ENCODE results near the gene SLC39A3. TPM values are rescaled to one million over a fixed set of nuclear protein-coding genes. Genes with fewer than 3 reads are reported as not detected.

The SLC39A3 gene
- total and polyA plus RNA-seq, 2 of the 8 experiments (the other 6 are each of a cell fraction or from before 2014, with no cell fraction given) = 33.0 to 52.9 TPM

DNA sequence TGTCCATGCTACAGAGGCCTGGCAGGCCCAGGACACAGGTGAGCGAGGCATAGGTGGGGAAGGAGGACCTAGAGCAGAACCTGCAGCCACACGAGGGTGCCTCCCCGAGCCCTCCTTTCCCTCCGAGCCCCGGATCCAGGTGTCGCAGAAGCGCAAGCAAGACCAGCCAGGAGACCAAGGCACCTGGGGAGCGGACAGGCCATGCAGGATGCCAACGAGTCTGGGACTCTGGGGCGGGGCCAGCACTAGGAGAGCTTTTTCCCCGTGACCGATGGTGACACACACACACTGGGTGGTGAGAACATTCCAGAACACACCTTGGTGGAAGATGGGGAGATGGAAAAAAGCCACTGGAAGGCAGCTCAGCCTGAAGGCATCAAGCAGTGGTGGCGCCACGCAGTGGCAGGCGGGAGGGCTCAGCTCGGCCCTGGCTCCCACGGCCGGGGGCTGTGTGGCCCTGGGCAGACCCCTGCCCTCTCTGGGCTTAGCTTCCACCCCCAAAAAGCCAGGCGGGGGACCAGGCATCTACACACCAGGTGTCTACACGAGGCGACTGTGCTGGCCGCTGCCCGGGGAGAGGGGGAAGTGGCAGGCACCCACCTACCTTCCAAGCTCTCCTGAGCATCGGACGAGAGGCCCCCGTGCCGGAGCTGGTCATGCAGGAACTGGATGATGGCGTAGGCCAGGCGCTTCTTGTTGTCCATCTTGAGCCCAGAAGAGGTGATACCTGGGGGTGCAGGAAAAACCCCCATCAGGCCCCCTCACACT is 28.7 kb upstream of the SLC39A3 start:
- Histone ChIP-seq H2BK120ac (replicated peaks; ENCODE audit: low read depth, low read length) (no peak overlapping the region), H2AFZ (ENCODE audit: low read length) (no peak overlapping the region), H4K5ac (ENCODE audit: insufficient read length, low read depth, low read length) (no peak overlapping the region), H3K36me3 (ENCODE audit: control insufficient read depth in 2 of 4, insufficient read depth in 4 of 4, low read length in 3 of 4) (peaks cover 8 to 30% (median 20%) of the 10 kb centered on the region in 4 experiments; a peak in 7 of 8 replicates), H2BK12ac (ENCODE audit: low read depth, low read length) (no peak overlapping the region), H3K14ac (ENCODE audit: insufficient read length) (no peak overlapping the region), H3K56ac (replicated peaks; ENCODE audit: insufficient read length, low read depth, low read length) (no peak overlapping the region), H3K4ac (replicated peaks; ENCODE audit: insufficient read length, low read depth, low read length) (no peak overlapping the region), H3K4me3 (ENCODE audit: extremely low read depth in 1 of 4, insufficient read depth in 2 of 4, low read depth in 3 of 4, low read length in 4 of 4) (no peak overlapping the region), H3K18ac (ENCODE audit: extremely low read depth, low read length) (no peak overlapping the region), H3K9ac (replicated peaks in 1 of 4; ENCODE audit: extremely low read depth in 1 of 4, low read depth in 3 of 4, low read length in 3 of 4) (no peak overlapping the region), H3K79me1 (ENCODE audit: low read depth, low read length) (peaks cover 12% of the 10 kb centered on the region; the same call in 1 of the 2 replicates), H3K23ac (ENCODE audit: insufficient read length) (no peak overlapping the region), H2AK5ac (ENCODE audit: low read depth, low read length) (no peak overlapping the region), H4K20me1 (replicated peaks in 1 of 2; ENCODE audit: control insufficient read depth in 1 of 2, insufficient read depth in 2 of 2, low read length in 2 of 2) (peaks cover 16 to 31% of the 10 kb centered on the region in 2 experiments), H4K91ac (replicated peaks; ENCODE audit: insufficient read length, low read length) (no peak overlapping the region), H3K4me1 (replicated peaks in 1 of 4; ENCODE audit: control insufficient read depth in 3 of 4, insufficient read depth in 4 of 4, low read length in 3 of 4) (no peaks in the 10 kb centered on the region), H3K27me3 (replicated peaks in 1 of 4; ENCODE audit: control insufficient read depth in 3 of 4, extremely low read depth in 1 of 4, insufficient read depth in 3 of 4, low read length in 3 of 4) (no peaks in the 10 kb centered on the region), H3K79me2 (ENCODE audit: control insufficient read depth in 1 of 2, insufficient read depth in 2 of 2, low read length in 2 of 2) (peaks cover 11 to 42% of the 10 kb centered on the region in 2 experiments; a peak in 3 of 4 replicates), H2BK15ac (ENCODE audit: low read length) (no peak overlapping the region), H3K4me2 (ENCODE audit: insufficient read depth in 1 of 2, low read depth in 2 of 2, low read length in 2 of 2) (no peak overlapping the region), H4K8ac (ENCODE audit: extremely low read depth, insufficient read depth, low read length) (peak overlapping the region; percentile 51), H3K9me3 (ENCODE audit: insufficient read depth in 2 of 2, low read depth in 1 of 2, low read length in 1 of 2) (no peaks in the 10 kb centered on the region), H3K27ac (ENCODE audit: low read depth, low read length) (no peak overlapping the region), H2BK5ac (ENCODE audit: low read depth, low read length) (no peak overlapping the region), H2BK20ac (ENCODE audit: low read length) (no peak overlapping the region), H3K23me2 (ENCODE audit: low read depth, low read length) (no peaks in the 10 kb centered on the region)
- 91% methylated on average over 26 of the region's 29 CpGs; no CpG with 5 or more reads in 1 of the 2 experiments for WGBS, 2 experiments (ENCODE audit: extremely low coverage in 1 of 2, insufficient coverage in 1 of 2, insufficient read length in 1 of 2, insufficient replicate concordance in 2 of 2, low coverage in 1 of 2, low lambda C conversion rate in 2 of 2, missing lambda C conversion rate in 1 of 2)
- CTCF ChIA-PET (ENCODE audit: partially characterized antibody) = interaction anchor here (0.5 to 1.2 kb wide), 7 partner anchors 10 to 183 kb away, joined by 3 to 6 read pairs (median 3); no protein-coding TSS in a partner anchor
- TF ChIP-seq SIN3A (conservative IDR thresholded peaks at IDR 0.05 in 1 of 2, IDR thresholded peaks at IDR 0.05 in 1 of 2; ENCODE audit: low read depth in 1 of 2, low read length in 2 of 2) (no peak), NRF1 (IDR thresholded peaks at IDR 0.05; ENCODE audit: low read depth, low read length) (no peak), EGR1 (IDR thresholded peaks at IDR 0.05; ENCODE audit: borderline replicate concordance, low read depth, low read length) (no peak)
- TF ChIP-seq, protein P1, sequence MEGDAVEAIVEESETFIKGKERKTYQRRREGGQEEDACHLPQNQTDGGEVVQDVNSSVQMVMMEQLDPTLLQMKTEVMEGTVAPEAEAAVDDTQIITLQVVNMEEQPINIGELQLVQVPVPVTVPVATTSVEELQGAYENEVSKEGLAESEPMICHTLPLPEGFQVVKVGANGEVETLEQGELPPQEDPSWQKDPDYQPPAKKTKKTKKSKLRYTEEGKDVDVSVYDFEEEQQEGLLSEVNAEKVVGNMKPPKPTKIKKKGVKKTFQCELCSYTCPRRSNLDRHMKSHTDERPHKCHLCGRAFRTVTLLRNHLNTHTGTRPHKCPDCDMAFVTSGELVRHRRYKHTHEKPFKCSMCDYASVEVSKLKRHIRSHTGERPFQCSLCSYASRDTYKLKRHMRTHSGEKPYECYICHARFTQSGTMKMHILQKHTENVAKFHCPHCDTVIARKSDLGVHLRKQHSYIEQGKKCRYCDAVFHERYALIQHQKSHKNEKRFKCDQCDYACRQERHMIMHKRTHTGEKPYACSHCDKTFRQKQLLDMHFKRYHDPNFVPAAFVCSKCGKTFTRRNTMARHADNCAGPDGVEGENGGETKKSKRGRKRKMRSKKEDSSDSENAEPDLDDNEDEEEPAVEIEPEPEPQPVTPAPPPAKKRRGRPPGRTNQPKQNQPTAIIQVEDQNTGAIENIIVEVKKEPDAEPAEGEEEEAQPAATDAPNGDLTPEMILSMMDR (IDR thresholded peaks at IDR 0.05; ENCODE audit: control extremely low read depth in 1 of 3, insufficient read depth in 1 of 3, low read depth in 1 of 3, low read length in 3 of 3) = peak in 1 of 3 experiments; percentile 20; a peak in 1 of 4 replicates
- FAIRE-seq (no peak), DNase-seq (ENCODE audit: low read depth in 1 of 2, low spot score in 2 of 2) (no peak)
- POLR2A ChIA-PET (ENCODE audit: partially characterized antibody) = interaction anchor here (0.6 to 1.2 kb wide), 4 partner anchors 10 to 182 kb away, joined by 3 read pairs; no protein-coding TSS in a partner anchor

Measured in H1 (cell line).